ENCODE data around the gene CTNND2. TPM values are rescaled to one million over a fixed set of nuclear protein-coding genes. Genes with fewer than 3 reads are reported as not detected.

CTNND2 gene
- total RNA-seq, 1 experiment from 2014 or later: 7.0 TPM

DNA sequence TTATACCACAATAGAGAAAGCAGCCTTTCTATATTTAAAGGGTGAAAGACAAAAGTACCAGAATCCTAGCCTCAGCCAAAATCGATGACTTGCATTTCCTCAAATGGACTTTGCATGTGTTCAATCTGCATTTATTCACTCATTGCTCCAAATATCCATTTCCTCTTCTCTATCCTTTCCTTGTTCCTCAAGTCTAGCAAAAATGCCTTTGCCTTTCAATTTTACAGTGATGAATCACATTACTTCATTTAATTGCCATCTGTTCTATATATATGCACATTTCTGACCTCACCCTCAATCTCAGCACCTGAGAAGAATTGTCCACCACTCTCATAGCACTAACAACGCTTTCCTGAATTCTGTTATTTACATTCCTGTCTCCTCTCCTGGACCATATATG, 329.5 kb downstream of the CTNND2 start:
- Histone ChIP-seq H3K23ac (ENCODE audit: insufficient read length, low read depth, low read length) (no peak overlapping the region), H3K4me2 (ENCODE audit: insufficient read depth, insufficient read length, low read length) (no peak overlapping the region), H3K9me3 (ENCODE audit: control insufficient read depth, low read depth, low read length) (no peaks in the 10 kb centered on the region), H3K4me1 (ENCODE audit: insufficient read depth, low read length) (no peaks in the 10 kb centered on the region; the same call in 1 of the 2 replicates), H3K27me3 (ENCODE audit: insufficient read depth, low read length) (no peaks in the 10 kb centered on the region), H2BK12ac (ENCODE audit: insufficient read length, low read depth, low read length) (no peak overlapping the region), H3K79me2 (ENCODE audit: insufficient read depth, low read length) (no peaks in the 10 kb centered on the region), H3K9ac (ENCODE audit: extremely low read depth, insufficient read length, low read length) (no peak overlapping the region), H3K79me1 (ENCODE audit: insufficient read depth, low read depth, low read length, poor library complexity, severe bottlenecking) (no peaks in the 10 kb centered on the region), H4K5ac (ENCODE audit: insufficient read length, low read depth, low read length) (no peak overlapping the region), H4K91ac (ENCODE audit: insufficient read length, low read depth, low read length) (no peak overlapping the region), H4K20me1 (ENCODE audit: control insufficient read depth, insufficient read depth, insufficient read length) (no peaks in the 10 kb centered on the region), H4K8ac (replicated peaks; ENCODE audit: insufficient read length, low read depth, low read length) (no peak overlapping the region), H3K18ac (ENCODE audit: insufficient read length, low read depth, low read length) (no peak overlapping the region), H3K23me2 (ENCODE audit: insufficient read length, low read depth, low read length, poor library complexity, severe bottlenecking) (no peaks in the 10 kb centered on the region), H3T11ph (ENCODE audit: low read length) (no peak overlapping the region), H3K27ac (ENCODE audit: insufficient read length, low read depth, low read length) (no peak overlapping the region), H2AK5ac (ENCODE audit: insufficient read length, low read length) (no peak overlapping the region), H2BK5ac (ENCODE audit: insufficient read length, low read length) (no peak overlapping the region), H2BK120ac (ENCODE audit: low read depth, low read length, poor library complexity, severe bottlenecking) (no peak overlapping the region), H2AFZ (ENCODE audit: low read length) (no peak overlapping the region), H3K4ac (ENCODE audit: low read depth, low read length) (no peak overlapping the region), H2BK15ac (ENCODE audit: low read depth, low read length) (no peak overlapping the region), H3K14ac (ENCODE audit: insufficient read depth, low read length) (no peak overlapping the region), H2BK20ac (ENCODE audit: low read depth, low read length, poor library complexity, severe bottlenecking) (no peak overlapping the region), H3K56ac (ENCODE audit: insufficient read length, low read depth, low read length) (no peak overlapping the region)
- Mint-ChIP-seq H3K9me3 (no peaks in the 10 kb centered on the region), H3K4me1 (peaks cover 0 to 5% of the 10 kb centered on the region in 2 experiments), H3K27me3 (ENCODE audit: low read depth) (no peaks in the 10 kb centered on the region), H3K27ac (no peak overlapping the region), H3K36me3 (ENCODE audit: insufficient read depth in 1 of 3, low read depth in 3 of 3) (no peaks in the 10 kb centered on the region), H3K4me3 (no peak overlapping the region)
- no peak for DNase-seq
- WGBS (ENCODE audit: extremely low coverage, insufficient read length, low lambda C conversion rate): no CpG with 5 or more reads among the region's 2 CpGs
- TF ChIP-seq, protein P1, sequence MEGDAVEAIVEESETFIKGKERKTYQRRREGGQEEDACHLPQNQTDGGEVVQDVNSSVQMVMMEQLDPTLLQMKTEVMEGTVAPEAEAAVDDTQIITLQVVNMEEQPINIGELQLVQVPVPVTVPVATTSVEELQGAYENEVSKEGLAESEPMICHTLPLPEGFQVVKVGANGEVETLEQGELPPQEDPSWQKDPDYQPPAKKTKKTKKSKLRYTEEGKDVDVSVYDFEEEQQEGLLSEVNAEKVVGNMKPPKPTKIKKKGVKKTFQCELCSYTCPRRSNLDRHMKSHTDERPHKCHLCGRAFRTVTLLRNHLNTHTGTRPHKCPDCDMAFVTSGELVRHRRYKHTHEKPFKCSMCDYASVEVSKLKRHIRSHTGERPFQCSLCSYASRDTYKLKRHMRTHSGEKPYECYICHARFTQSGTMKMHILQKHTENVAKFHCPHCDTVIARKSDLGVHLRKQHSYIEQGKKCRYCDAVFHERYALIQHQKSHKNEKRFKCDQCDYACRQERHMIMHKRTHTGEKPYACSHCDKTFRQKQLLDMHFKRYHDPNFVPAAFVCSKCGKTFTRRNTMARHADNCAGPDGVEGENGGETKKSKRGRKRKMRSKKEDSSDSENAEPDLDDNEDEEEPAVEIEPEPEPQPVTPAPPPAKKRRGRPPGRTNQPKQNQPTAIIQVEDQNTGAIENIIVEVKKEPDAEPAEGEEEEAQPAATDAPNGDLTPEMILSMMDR (conservative IDR thresholded peaks at IDR 0.05): no peak
